ENCODE measurements around the gene LRRC18.

DNA sequence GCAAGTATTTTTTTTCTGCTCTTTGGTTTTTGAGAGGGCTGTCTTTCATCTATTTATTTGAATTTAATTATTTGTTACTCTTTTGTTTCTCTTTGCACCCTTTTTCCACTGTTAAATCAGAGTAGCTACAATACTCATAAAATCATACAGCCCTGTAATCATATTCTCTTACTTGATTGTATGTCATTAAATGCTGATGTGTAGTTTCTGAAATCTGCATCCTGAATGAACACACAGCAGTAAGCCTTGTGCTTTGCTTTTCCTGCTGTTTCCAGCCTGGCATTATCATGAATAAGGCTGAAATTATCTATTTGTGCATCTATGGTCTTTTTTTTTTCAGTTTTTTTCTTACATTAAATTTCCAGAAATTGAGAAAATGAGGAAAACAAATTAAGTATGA lies 4.1 kb downstream of the LRRC18 start:
- TF ChIP-seq POLR2A (IDR thresholded peaks at IDR 0.05; ENCODE audit: low read depth) = no peak
- TF ChIP-seq, protein P1, sequence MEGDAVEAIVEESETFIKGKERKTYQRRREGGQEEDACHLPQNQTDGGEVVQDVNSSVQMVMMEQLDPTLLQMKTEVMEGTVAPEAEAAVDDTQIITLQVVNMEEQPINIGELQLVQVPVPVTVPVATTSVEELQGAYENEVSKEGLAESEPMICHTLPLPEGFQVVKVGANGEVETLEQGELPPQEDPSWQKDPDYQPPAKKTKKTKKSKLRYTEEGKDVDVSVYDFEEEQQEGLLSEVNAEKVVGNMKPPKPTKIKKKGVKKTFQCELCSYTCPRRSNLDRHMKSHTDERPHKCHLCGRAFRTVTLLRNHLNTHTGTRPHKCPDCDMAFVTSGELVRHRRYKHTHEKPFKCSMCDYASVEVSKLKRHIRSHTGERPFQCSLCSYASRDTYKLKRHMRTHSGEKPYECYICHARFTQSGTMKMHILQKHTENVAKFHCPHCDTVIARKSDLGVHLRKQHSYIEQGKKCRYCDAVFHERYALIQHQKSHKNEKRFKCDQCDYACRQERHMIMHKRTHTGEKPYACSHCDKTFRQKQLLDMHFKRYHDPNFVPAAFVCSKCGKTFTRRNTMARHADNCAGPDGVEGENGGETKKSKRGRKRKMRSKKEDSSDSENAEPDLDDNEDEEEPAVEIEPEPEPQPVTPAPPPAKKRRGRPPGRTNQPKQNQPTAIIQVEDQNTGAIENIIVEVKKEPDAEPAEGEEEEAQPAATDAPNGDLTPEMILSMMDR (IDR thresholded peaks at IDR 0.05) = no peak
- no peak for TF ChIP-seq POLR2AphosphoS5 (IDR thresholded peaks at IDR 0.05)
